ENCODE data around the gene ZNF284. TPM values are rescaled to one million over a fixed set of nuclear protein-coding genes. Genes with fewer than 3 reads are reported as not detected.

ZNF284 gene
- 0.30 to 0.55 TPM (median 0.38 TPM) in 5 replicates for total RNA-seq (2022; extraction: Qiagen RNA extraction)

DNA sequence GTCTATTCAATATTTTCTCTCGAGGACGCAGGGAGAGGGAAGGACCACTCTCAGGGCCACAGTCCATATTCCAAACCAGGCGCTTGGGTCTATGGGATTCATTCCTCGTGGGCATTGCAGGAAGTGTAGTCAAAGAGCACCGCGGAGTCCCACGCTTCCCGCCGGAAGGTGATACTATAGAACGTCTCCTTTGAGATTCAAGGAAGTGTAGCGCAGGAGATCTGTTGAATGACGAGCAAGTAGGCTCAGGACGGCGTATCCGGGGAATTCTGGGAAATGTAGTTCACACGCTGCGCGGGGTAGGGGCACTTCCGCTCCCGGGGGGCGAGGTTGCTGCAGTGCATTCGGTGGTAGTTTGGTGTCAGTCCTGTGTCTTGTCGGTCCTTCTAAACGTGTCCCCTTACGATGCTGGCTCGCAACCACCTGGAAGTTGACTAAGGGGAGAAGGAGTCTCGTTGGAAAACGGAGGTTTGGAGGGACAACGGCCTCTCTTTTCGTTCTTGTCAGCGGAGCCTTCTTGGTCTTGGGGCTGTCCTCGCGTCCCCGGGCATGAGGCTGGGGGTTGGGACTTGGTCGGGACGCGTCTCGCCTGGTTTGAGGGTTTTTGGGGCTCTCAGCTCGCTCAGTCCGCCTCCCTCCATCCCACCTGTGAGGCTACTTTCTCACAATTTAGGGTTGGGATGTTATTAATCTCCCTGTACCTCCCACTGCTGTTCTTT is at the start of gene ZNF284:
Gene ZNF284 (plus strand): TSS at position 336 of the 719 bp plus-strand sequence. CDS start 4,231 bp downstream, outside the sequence.

GRCh38 chr19:44025217-44025936 is 46.6 kb upstream of the ZNF284 start, which contains the start of gene ZNF222:
TSS of gene ZNF222 (plus strand) at chr19:44025379. CDS start at chr19:44025437, 58 bp downstream.

GRCh38 chr19:44051650-44052402 is 20.1 kb upstream of the ZNF284 start, which contains the start of gene ZNF223:
TSS of gene ZNF223 (plus strand) at chr19:44052036. CDS start at chr19:44055177, 3,141 bp downstream.

DNA sequence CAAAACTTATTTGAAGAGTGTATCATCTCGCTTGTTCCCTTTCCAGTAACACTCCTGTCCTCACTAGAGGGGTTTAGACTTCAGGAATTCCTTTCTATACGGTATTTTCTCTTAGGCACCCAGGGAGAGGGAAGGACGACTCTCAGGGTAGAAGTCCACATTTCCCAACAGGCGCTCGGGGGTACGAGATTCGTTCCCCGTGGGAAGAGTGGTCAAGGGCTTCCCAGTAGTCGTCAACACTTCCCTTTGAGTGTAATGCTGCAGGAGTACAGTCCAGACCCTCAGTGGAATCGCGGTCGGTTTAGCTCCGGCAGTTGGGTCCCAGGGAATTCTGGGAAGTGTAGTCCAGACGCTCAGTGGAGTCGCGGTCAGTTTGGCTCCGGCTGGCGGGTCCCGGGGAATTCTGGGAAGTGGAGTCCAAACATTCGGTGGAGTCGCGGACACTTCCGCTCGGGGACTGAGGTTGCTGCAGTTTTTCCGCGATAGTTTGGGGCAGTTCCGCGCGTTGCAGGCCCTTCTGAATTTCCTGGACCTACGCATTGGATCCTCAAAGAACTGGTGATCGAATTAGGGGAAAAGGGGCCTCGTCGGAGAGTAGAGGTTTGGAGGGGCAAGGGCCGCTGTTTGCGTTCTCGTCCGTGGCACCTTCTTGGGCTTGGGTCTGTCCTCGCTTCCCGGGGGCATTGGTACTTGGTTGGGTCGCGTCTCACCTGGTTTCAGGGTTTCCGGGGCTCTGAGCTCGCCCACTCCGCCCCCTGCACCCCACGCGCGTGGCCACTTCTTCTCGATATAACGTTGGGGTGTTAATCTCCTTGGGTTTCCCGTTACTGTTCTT is 22.2 kb downstream of the ZNF284 start, which contains the start of gene ZNF224:
Gene ZNF224 (plus strand): TSS at position 431 of the 835 bp plus-strand sequence. CDS start 3,513 bp downstream, outside the sequence.

GRCh38 chr19:44113138-44113783 is 41.3 kb downstream of the ZNF284 start, which contains the start of gene ZNF225:
TSS of gene ZNF225 (plus strand) at chr19:44113399. CDS start at chr19:44115828, 2,429 bp downstream.

Other genes starting within 250 kb of the ZNF284 start
- gene ZNF283, start 244.8 kb upstream of the ZNF284 start, total RNA-seq (2022; extraction: Qiagen RNA extraction): 3.6 to 6.8 TPM (median 4.3 TPM) in 5 replicates
- 0.10 to 0.20 TPM (median 0.18 TPM) in 5 replicates for gene ZNF404, start 188.2 kb upstream of the ZNF284 start, total RNA-seq (2022; extraction: Qiagen RNA extraction)
- 9.1 to 11.6 TPM (median 9.6 TPM) in 5 replicates for gene ZNF45, start 136.9 kb upstream of the ZNF284 start, total RNA-seq (2022; extraction: Qiagen RNA extraction)
- 0.61 to 0.78 TPM (median 0.64 TPM) in 5 replicates for gene ZNF221, start 120.9 kb upstream of the ZNF284 start, total RNA-seq (2022; extraction: Qiagen RNA extraction)
- 2.3 to 3.9 TPM (median 2.7 TPM) in 5 replicates for gene ZNF155, start 88.0 kb upstream of the ZNF284 start, total RNA-seq (2022; extraction: Qiagen RNA extraction)
- gene ZNF230, start 69.2 kb upstream of the ZNF284 start, total RNA-seq (2022; extraction: Qiagen RNA extraction): 2.5 to 3.0 TPM (median 2.9 TPM) in 5 replicates
- 2.9 to 4.7 TPM (median 3.3 TPM) in 5 replicates for gene ZNF222, start 46.8 kb upstream of the ZNF284 start, total RNA-seq (2022; extraction: Qiagen RNA extraction)
- gene ZNF223, start 20.1 kb upstream of the ZNF284 start, total RNA-seq (2022; extraction: Qiagen RNA extraction): 1.9 to 4.0 TPM (median 3.2 TPM) in 5 replicates
- gene ZNF224, start 22.2 kb downstream of the ZNF284 start, total RNA-seq (2022; extraction: Qiagen RNA extraction): 7.7 to 12.2 TPM (median 9.0 TPM) in 5 replicates
- gene ZNF225, start 41.2 kb downstream of the ZNF284 start, total RNA-seq (2022; extraction: Qiagen RNA extraction): 2.2 to 3.7 TPM (median 2.6 TPM) in 5 replicates
- 1.4 to 2.3 TPM (median 2.0 TPM) in 5 replicates for gene ZNF234, start 69.4 kb downstream of the ZNF284 start, total RNA-seq (2022; extraction: Qiagen RNA extraction)
- gene ZNF226, start 92.9 kb downstream of the ZNF284 start, total RNA-seq (2022; extraction: Qiagen RNA extraction): 17.2 to 21.5 TPM (median 18.9 TPM) in 5 replicates
- 9.7 to 12.9 TPM (median 10.0 TPM) in 5 replicates for gene ZNF227, start 140.4 kb downstream of the ZNF284 start, total RNA-seq (2022; extraction: Qiagen RNA extraction)
- gene ZNF233, start 187.7 kb downstream of the ZNF284 start, total RNA-seq (2022; extraction: Qiagen RNA extraction): 0.40 to 0.79 TPM (median 0.50 TPM) in 5 replicates
- 2.6 to 3.4 TPM (median 2.8 TPM) in 5 replicates for gene ZNF235, start 232.9 kb downstream of the ZNF284 start, total RNA-seq (2022; extraction: Qiagen RNA extraction)